Umbilical cord (tissue), 2 donors: ENCODE measurements around the gene NMNAT2. TPM values are rescaled to one million over a fixed set of nuclear protein-coding genes. Genes with fewer than 3 reads are reported as not detected.
"Not testable (repeated sequence)": the region's sequence is repeated elsewhere in the genome, so short reads cannot be mapped to it uniquely, and the experiment has no call there.

Experiments used
- DNase-seq: peaks from one replicate; pipeline ENCODE4 v3.0.0-alpha.2; 2015; ENCODE audit warnings: low spot score
- total RNA-seq: library from RNA; depleted of rRNA; stranded (reverse); fragments of >200 nt; gene quantifications from one replicate; pipeline ENCODE4 v1.2.3, GENCODE V29; 2014; ENCODE audit warnings: low replicate concordance; ENCODE audit not compliant: insufficient read depth

The NMNAT2 gene
- total RNA-seq, 1 donor from 2014 or later = 2.9 TPM

DNA sequence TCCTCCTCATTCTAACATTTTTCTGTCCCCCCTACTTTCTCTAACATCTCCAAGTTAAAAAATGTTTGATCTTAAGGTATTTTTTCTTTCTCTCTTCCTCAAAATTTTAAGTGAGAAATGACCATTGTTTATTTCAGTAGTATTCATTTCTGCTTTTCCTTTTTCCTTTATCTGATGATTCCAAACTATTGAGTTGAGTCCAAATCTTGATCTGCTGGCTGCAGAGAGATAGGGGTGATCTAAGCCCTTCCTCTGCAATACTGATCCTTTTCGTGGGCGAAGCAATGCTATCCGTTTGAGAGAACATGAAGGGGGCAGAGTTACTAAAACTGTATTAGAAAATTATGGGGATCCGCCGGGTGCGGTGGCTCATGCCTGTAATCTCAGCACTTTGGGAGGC lies 516 bp upstream of the NMNAT2 start:
- no peak for DNase-seq

DNA sequence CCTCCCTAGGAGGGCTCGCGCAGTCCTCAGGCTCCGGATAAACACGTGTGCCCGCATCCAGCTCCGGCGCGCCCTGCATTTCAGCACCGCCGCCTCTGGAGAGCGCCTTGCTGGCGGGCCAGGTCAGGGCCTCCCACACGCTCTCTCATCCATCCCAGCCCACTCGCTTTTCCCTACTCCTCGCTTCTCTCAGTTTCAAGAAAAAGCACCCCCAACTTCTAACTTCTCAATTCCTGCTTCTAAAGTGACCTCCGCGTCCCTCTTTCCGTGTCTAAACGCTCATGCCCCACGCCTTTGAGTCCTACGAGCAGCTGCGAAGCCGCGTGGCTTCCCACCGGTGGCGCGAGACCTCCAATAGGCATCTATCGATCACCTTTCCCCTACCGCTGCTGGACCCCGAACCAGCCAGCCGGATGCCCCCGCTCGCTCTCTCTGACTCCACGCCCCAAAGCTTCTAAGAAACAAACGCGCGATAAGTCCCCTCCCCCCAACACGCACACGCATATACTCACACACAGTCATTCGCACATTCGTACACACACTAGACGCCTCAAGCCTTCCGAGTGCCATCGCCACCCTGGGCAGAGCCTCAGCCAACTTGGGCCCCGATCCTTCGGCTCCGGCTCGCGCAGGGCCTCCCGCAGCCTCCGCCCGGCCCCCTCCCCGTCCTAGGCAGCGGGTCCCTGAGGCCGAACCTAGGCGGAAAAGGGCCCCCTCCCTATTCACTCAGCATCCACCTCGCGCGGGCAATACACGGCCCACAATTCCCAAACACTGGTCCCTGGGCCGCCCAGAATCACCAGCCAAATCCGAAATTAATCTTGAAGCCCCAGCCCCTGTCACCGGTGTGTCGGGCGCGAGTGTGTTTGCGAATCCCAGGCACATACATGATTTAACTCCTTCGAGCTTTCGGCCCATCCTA lies 1.1 kb downstream of the NMNAT2 start:
- peak; percentile 63 for DNase-seq

DNA sequence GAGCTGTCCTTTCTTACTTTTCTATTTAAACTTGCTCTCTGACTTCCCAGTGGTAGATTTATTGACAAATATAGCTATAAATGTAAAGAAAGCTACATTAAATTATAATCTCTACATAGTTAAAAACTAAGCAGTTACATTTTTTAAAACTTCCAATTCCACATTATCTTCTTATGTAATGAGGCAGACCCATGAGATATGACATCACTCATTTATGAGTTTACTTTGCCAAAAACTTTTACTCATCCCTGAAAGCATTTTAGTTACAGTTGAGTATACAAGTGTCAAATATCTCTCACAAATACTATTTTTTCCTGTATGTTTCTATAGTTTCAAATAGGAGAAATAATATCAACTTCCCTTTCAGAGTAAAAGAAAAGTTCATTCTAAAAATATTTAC lies 3.8 kb downstream of the NMNAT2 start:
- no peak for DNase-seq

DNA sequence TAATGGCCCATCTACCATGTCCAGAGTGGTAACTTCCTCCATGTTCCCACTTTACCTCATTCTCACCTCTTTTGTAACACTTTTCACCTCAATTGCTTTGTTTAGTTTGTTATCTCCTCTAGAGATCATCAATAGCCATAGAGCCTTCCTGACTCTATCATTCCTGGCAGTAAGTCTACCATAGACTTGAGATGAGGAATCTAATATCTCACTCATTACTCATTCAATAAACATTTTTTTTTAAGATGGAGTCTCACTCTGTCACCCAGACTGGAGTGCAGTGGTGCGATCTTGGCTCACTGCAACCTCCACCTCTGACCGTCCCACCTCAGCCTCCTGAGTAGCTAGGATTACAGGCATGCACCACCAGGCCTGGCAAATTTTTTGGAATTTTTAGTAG lies 7.1 kb downstream of the NMNAT2 start:
- DNase-seq = no peak

GRCh38 chr1:183407961-183408360 lies 10.2 kb downstream of the NMNAT2 start:
- no peak for DNase-seq

GRCh38 chr1:183407474-183407873 lies 10.7 kb downstream of the NMNAT2 start:
- DNase-seq = no peak

DNA sequence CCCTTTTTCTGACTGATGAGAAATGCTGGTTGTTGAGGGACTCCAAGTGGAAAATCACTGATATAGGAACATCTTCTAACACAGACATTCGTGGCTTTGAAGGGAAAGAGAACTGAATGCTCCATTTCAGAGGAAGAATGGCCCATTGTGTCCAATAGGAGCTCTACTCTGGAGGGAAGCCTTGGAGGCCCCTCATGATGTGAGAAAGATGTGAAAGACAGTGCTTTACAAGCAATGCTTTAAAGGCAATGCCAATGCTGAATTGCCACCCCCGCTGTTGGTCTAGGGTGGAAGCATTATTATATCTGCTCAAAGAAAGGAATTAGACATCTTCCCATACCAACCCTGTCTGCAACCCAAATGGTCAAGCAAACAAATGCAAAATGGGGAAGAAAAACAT lies 13.7 kb downstream of the NMNAT2 start:
- DNase-seq = no peak

DNA sequence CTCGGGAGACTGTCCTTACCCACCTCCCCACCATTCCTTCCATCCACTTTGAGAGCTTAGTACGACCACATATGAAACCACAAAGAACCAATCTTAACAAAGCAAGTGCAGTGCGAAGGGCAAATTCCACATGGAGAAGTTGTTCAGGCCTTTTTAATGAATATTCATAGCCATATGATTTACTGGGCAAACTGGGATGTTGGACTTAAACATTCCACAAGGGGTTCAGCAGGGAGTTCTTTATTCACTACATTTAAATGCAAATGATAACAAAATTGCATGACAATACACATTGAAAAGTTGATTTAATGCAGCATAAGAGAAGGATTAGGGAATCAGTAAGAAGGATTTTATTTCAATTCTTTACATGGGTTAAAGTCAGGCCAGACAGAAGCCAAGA lies 14.7 kb downstream of the NMNAT2 start:
- no peak for DNase-seq

GRCh38 chr1:183401565-183401964 lies 16.6 kb downstream of the NMNAT2 start:
- DNase-seq = not testable (repeated sequence)

- DNase-seq = no peak
Observed at GRCh38 chr1:183394435-183394834, 23.7 kb downstream of the NMNAT2 start.

- no peak for DNase-seq
Observed at GRCh38 chr1:183391863-183392262, 26.3 kb downstream of the NMNAT2 start.

GRCh38 chr1:183390561-183390960 lies 27.6 kb downstream of the NMNAT2 start:
- no peak for DNase-seq

DNA sequence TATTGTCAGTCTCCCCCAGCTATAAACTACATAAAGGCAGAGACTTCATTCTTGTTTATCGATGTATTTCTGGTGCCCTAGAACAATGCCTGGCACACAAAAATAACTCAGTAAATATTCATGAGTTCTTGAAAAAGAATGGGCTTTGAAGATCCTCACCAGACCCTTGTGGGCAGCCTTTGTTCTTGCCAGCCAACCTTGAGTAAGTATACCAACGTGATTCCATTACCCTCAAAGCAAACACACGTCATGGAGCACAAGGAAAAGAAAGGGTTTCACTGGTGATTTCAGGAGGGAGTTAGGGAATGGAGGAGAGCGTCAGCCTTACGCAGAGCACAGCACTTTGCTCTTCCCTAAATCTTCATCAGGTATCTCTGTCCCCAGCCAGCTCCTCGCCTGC lies 29.4 kb downstream of the NMNAT2 start:
- no peak for DNase-seq

GRCh38 chr1:183385340-183386144 lies 32.6 kb downstream of the NMNAT2 start:
- DNase-seq = peak; percentile 3

DNA sequence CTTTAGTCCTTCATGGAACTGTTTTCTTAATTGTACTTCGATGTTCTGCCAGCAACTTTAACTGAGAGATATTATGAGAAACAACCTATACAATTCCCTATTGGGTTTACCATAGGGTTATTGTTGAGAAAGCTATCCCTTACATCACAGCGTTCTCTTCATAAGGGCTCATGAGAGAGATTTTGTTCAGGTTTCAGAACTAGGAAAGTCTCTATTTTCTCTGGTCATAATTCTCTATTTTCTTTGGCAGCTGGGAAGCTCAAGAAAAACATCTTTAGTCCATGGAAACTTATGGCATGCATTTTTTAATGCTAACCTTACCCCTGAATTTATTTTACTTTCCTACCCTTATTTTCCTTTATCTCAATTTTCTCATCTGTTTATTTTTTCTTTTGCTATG lies 38.2 kb downstream of the NMNAT2 start:
- DNase-seq = no peak

GRCh38 chr1:183375381-183375780 lies 42.8 kb downstream of the NMNAT2 start:
- no peak for DNase-seq

GRCh38 chr1:183374825-183375224 lies 43.4 kb downstream of the NMNAT2 start:
- DNase-seq = no peak

DNA sequence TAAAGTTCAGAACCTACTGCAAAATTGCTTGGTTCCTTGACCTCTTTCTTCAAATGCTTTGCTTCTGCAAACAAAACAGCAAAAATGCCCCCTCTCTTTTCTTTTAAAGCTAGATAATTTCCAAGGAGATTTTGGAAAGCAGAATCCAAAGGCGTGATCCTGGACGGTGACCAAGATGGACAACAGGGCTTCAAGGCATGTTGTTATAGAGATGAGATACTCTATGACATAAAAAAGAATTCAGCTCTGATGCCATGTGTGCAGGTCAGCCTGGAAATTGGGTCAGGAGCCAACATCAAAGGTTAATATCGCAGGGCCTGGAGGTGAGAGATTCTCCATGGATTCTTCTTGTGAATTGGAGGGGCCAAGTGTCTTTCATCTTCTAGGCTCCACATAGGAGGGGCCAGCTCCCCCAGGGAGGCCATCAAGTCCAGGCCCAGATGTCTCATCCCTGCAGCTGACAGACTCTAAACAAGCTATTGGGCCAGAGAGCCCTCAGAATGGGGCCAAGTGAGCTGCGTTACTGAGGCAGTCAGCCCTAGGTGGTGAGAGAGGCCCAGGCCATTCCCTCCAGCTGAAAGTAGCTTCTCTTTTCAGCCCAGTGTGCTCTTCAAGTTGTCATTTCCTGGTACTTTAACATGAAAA lies 45.5 kb downstream of the NMNAT2 start:
- DNase-seq = no peak

DNA sequence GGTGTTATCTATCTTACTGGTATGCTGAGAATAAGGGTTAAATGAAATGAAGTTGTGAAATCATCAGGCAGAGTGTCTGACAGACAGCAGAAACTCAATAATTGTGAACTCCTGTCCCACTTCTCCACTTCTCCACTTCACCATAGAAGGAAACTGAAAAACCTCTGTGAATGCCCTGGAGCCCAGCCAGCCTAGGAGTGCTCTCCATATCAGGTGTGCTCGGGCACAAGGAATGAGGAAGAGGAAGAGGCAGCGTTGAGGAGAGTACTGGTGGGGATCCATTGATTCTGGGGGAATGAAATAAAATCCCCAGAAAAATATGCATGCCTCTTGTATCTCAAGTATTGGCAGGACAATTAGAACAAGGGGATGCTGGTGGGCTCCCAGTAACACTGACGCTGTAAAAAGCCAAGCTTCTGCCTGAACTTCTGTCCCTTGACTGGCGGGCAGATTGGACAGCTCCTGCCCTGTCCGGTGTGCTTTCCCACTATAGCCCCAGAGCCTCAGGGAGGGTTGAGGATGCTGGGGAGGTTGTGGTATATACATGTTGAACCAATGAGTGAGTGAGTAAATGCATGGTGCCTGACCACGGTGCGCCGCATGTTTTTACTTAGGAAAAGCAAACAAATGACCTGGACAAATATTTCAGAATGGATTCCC lies 47.7 kb downstream of the NMNAT2 start:
- no peak for DNase-seq

DNA sequence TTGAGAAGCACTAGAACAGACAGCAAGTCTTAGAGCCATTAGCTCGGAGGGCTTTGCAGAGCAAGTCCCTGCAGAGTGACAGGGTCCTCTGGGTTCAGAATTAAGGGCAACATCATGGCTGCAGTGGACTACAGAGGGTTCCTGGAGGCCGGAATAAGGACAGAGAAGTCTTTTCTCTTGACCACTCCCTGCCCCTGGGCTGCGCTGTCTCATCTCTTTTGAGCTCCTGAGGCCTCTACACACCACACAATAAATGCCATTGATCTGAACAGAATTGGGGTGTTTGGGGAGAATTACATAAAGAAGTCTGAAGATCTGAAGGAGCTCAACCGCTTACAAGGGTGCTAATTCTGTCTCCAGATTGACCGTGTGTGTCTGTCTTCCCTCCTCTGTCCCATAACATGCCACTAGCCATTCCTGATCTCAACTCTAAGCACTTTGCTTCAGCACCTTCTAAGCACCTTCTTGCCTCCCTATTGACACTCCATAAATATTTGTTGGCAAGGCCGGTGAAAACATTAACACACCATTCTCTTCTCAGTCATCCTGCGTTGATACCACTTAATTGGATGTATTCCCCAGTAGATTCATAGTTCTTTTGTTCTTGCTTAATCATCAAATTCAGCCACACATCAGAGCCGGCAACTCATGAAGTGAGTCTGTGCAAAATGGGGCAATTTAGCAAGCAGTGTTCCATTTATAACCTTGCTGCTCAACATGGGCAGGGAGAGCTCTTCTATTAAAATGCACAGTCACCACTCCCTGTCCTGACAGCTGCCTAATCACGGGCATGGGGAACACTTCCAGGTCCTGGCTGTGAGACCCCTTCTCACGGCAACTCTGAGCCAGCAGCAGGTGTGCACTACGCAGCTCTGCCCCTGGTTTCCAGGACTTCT lies 49.7 kb downstream of the NMNAT2 start:
- DNase-seq = no peak

- DNase-seq = no peak
Observed at GRCh38 chr1:183366116-183366515, 52.1 kb downstream of the NMNAT2 start.
